GM19455 (cell line): Measurements from ENCODE around the gene RINL.

Source experiments
- ATAC-seq: cut with Tn5 transposase; IDR thresholded peaks from one replicate; pipeline ENCODE4 v1.9.1; 2021; ENCODE audit not compliant: unreplicated experiment

RINL gene

DNA sequence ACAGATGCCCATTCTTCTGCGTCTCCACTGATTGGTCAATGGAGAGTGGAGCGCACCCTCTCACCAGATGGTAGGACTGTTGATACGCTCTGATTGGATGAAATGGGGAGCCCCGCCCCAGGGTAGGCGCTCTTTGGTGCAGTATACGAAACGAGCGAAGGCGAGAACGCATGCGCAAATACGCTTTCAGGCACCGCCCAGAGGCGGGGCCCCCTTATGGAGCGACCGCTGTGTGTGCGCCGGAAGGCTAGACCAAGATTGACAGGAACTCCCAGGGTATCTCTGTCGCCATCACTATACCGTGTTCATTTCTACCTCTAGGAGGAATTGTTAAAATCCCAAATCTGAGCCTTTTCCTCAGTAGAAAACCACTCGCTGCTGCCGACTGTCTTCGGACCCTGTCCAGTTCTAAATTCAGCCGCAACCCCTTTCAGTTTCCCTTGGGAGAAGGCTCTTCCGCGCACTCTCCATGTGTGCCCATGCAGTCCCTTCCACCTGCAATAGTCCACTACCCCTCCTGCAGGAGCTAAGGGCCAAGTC lies 27.6 kb downstream of the RINL start:
- ATAC-seq: peak; percentile 70

DNA sequence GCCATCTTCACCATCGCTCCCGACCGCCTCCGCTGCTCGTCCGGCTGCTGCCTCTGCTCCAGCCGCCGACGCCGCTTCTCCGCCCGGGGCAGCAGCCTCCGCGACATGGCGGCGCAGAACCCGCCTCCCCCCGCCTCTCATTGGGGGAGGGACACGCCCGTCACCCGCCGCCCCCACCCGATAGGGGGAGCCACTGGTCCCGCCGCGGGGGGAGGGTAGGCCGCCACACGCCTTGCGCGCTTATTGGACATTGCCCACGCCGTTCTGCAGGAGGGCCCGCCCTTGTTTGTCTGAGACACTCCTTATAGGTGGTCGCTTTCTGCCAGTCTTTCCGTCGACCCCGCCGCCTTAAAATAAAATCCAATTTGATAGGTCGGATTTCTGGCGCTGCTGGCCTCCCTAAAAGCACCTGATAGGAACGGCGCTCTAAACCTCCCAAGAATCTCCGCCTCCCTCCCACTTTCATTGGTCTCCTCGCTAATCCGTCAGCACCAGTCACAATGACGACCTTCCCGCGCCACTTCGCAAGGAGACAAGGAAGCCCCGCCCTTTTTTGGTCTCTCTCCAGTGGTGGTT lies 28.1 kb downstream of the RINL start, which contains the start of gene HNRNPL:
Gene HNRNPL (minus strand): TSS at position 127 of the 576 bp plus-strand sequence. CDS start 20 bp downstream, at position 107.
- peak; percentile 56 for ATAC-seq

DNA sequence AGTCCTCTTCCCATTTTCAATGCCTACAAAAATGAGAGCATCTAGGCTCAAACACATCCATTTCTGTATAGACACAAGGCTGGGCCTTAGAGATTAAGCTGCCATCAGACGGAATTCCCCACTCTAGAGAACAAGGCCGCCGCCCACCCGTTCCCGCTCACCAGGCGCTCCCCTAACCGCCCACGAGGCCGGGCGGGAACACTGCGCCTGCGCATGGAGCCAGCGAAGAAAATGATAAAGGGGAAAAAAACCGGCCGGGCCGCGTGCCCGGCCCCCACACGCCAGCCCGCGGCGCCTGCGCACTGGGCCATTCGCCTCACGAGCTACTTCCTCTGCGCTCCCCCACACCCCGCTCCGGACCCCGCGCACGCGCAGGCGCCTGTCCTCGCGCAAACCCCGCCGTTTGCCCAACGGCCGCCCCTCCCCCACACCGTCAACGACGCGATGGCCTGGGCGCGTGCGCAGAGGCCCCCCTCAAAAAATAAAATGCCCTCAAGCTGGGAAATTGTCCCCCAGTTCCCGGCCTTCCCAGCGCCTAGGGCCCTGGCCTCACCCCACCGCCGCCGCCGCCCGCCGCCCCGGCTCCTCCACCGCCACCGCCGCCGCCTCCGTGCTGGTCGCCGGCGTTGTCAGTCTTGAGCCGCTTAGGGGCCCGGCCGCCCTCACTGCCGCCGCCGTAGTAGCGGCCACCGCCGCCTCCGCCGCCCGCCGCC lies 28.8 kb downstream of the RINL start:
- ATAC-seq: peak; percentile 25

DNA sequence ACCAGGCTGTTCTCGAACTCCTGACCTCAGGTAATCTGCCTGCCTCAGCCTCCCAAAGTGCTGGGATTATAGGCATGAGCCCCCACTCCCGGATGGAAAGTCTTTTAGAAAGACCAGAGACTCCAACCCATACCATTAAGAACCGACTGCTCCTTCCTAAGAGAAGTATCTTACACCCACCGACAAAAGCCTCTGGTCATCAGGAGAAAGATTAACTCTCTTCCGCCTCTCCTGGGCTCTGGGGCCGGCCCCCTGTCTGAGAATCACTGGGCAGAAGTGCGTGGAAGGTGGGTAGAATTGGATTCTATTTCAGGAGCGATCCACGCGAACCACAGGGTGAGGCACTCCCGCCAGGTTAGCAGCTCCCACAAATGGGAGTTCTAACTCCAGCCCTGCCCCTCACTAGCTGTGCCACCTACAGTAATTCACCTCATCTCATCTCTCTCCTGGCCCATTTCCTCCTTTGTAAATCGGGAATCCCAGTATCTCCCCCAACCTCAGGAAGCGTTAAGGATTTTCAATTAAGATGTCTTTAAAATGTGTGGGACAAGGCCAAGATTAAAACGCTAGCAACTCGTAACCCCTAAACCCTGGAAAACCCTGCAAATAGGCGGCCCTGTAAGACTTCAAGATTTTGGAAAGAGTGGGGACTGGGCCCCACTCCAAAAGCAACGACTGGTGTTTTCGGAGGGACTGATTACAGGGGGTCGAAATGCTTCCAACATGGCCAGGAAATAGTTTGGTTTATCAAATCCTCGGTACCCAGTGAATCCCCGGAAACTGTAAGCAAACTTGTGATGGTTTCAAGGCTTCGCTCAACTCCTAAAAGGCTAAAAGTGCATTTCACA lies 29.6 kb downstream of the RINL start:
- ATAC-seq: no peak

DNA sequence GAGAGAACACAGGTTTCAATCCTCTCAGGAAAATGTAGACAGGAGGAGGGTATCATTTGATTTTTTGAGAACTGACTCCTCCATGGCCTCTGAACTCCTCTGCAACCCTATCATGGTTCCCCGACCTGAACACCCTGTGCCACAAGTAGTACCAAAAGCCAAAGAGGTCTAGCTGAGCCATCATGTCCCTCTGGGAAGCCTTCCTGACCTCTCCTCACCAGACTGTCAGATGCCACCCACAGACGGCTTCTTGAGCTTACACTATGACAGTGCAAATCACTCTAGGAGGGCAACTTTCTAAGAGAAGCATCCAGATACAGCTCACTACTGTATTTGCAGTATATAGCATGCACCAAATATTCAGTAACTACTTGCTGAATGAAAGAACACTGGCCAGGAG lies 32.0 kb downstream of the RINL start:
- no peak for ATAC-seq

DNA sequence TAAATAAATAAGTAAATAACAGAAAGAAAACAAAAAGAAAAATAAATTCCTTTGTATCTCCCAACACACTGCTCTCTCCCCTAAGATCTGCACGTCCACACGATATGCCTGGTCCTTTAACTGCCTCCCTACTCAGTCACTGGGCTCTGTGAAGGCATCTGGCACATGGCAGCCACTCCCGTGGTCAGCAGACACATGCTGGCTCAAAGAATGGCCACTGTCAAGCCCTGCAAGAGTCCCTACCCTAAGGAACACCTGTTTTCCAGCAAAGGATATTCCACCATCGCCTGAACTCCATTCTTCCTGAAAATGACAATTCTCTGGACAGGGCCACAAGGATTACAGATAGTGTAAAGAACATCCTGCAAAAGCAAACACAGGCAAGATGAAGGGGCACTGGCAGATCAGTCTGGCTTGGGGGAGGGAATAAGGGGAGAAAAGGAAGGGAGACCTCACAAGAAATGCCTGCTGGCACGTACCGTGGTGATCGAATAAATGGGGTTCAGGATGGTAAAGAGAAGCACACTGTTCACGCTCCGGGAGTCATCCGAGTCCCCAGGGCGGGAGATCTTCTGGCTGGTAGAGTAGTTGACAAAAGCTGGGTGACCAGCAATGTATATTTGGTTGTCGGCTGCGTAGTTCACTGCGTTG lies 32.6 kb downstream of the RINL start:
- ATAC-seq: no peak

DNA sequence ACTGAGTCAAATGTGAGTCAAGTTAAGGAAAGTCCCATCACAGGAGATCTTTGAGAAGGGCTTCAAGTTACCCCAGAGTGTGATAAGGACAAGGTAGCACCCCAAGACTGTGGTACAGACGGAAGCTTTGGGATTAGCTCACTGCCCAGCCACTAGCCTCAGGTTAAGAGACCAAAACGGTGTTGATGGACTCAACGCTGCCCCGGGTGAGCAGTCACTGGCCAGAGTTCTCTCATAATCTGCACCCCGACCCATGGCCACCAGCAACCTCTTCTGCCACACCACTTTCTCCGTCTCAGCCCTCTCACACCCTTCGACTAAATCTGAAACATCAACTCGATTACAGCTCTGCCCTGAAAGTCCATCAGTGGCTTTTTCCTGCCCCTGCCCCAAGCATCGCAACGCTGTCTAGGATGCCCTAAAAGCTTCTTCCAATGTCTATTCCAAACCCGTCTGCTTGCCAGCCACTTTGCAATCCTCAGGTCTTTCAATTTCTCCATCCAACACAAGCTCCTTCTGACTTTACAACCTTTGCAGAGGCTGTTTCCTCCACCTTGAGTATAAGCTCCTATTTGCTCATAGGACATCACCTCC lies 33.9 kb downstream of the RINL start:
- no peak for ATAC-seq

DNA sequence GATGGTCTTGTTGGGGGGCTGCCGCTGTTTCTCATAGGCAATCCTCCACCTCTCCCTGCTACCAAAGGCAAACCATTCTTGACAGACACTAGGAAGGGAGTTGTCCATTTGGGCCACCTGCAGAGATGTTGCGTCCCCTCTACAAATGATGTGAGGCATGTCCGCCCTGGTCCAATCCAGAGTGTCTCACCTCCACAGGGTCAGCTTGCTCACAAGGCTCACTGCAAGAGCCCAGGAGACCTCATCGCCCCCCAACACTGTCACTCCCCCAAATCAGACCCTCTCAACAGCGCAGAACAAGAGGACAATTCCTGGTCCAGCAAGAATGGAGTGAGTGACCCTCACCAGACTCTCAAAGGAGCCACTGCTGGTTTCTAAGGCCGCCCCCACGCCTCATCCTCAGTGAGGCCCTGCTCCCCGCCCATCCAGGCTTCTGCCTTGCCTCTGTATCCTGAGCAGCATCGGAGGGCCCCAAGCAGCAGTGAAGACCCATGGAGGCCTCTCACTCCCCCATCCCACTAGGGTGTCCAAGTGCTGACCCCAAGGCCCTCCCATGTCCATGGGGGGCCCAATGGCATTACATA lies 34.8 kb downstream of the RINL start:
- ATAC-seq: no peak

DNA sequence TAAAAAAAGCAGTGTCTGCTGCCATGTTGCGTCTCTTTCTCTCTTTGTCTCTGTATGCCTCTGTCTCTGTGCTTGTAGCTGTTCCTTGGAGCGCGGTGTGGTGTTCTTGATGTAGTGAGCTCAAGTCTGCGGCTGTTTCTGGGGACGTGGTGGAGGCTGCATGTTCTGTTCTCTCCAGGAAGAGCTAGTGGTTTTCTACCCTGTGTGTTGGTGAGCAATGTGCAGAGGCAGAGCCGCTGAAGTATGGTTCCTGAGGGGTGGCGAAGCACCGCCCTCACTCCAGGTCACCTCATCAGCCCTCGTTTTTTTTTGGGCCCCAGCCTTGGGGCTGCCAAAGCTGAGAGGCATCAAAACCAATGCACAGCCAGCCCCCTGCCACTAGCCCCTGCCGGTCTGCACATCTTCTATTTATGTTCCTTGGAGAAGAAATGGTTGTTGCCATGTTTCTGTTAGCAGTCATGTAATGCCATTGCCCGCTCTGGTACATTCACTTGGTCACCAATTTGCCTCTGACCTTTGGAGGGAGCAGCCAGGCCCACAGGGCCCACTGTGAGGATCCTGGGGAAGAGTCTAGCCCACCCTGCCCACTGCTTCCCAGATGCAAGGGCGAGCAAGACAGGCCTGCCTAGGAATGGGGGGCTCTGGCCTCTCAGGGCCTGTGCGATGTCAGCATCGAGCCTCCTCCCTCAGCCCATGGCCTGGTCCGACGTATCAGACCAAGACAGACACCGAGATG lies 35.5 kb downstream of the RINL start:
- no peak for ATAC-seq

DNA sequence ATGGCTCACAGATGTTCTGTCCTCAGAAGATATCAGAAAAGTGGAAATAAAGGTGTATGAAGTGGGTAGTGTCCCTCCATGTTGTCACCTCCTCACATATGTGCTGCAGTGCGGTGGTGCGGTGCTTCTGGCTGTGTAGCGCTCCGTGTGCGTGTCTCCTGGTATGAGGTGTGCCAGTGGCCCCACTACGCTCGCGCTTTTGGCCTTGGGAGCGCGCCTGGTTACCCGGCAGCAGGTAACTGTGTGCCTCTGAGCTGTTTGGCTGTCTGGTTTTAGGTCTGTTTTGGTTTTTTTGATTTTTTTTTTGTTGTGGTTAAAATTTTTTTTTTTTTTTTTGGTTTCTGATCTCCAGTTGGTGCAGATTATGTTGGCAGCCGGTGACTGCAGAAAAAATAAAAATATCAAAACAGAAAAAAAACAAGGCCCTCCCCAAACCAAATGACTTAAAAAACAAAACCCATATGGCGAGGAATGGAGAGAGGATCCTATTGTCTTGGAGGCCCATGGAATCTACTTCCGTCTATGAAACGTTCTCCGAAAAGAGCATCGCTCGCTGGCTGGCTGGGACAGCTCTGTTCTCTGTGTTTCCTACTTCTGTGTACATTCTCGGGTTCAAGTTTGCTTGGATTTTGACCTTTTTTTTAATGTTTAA lies 36.2 kb downstream of the RINL start:
- no peak for ATAC-seq

DNA sequence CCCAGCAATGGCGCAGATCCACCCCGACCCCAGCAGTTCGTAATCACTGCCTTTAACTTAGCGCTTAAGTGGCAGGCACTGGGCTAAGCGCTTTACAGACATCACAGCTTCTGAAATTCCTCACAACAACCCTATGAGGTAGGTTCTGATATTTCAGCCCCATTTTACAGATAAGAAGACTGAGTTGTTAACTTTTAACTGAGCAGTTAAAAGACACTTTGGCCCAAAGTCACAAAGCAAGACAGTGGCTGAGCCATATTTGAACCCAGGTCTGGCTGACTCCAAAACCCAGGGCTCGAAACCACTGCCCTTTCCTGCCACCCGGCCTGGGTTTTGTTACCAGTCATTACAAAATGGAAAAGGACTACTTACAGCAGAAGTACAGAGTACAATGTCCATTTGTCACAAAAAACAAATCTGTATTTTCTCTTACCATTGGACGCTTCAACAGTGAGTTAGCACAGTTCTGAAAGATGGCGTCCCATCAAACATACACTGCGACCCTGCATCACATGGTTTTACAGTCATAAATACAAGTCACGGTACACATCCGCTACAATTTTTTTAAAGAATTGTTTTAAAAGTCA lies 36.8 kb downstream of the RINL start:
- no peak for ATAC-seq

DNA sequence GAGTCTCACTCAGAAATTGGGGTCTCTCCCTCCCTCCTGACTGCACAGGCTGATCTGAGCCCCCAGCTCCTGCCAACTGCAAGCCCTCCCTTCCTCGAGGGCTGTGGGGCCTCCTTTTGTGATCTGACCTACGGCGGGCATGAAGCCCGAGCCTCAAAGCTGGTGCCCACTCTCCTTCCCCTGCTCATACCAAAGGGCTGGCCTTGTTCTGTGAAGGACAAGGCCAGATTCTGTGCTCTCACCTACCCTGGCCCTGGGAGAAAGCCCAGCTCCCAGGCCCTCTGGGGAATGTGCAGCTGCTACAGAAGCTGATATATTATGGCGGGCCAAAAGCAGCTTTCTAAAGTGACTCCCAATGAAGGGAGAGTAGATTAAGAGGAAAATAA lies 37.5 kb downstream of the RINL start:
- ATAC-seq: no peak

DNA sequence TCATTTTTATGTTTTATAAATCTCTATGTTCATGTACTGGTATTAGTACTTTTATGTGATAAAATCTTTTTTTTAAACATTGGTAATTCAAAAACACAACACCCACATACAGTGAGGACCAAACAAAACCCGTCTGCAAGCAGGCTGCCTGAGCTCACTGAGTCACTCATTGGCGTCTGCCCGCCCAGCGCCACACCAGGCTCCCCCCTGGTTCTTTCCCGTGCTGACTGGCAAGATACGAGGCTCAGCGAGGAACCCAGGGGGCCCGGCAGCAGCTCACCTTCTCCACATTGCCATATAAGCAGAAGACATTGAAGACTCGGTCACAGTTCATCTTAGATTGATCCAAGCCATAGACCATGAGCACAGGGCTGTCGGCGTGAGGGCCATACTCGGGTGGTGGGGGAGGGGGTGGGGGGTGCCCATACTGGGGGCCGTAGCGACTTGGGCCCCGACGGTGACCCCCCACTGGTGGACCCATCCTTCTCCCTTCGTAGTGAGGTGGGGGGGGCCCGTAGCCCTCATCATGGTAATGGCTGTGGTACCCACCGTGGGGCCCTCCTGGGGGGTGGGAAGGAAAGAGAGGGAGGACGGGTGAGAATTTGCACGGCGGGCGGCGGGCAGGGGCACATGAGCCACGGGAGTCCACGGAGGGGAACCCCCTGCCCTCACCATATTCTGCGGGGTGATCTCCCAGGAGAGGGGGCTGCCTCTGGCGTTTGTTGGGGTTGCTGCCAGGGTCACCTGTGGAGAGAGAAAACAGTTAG lies 38.1 kb downstream of the RINL start:
- ATAC-seq: no peak

DNA sequence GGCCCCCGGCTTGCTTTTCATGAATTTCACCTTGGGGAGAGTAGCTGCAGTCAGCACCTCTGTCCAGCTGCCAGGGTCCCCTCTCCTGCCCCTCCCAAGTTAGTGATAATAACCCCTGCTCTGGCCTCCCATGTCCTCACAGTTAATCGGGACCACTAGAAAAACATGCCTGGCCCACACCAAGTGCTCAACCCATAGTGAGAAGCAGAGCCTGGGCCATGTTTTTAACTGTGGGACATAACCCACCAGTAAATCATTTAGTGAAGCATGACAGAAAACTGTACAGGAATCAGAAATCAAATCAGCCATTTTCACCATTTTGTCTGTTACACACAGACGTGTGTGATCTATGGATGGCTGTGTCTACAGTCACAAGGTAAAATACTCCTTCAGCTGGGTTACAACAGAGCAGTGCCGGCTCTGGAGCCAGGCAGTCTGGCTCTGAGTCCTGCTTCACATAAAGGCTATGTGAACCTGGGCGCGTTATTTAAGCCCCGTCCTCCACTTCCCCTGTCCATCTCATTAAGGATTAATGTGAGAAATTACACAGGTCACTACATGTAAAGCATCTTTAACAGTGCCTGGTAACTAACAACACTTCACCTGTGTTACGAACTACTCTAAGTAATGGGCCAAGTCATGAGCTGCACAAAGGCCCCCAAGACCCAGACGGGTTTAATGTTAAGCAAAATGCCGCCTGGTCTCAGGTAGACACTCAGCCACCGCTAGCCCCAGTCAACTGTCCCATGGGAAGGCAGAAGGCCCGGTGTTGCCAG lies 38.9 kb downstream of the RINL start:
- no peak for ATAC-seq

DNA sequence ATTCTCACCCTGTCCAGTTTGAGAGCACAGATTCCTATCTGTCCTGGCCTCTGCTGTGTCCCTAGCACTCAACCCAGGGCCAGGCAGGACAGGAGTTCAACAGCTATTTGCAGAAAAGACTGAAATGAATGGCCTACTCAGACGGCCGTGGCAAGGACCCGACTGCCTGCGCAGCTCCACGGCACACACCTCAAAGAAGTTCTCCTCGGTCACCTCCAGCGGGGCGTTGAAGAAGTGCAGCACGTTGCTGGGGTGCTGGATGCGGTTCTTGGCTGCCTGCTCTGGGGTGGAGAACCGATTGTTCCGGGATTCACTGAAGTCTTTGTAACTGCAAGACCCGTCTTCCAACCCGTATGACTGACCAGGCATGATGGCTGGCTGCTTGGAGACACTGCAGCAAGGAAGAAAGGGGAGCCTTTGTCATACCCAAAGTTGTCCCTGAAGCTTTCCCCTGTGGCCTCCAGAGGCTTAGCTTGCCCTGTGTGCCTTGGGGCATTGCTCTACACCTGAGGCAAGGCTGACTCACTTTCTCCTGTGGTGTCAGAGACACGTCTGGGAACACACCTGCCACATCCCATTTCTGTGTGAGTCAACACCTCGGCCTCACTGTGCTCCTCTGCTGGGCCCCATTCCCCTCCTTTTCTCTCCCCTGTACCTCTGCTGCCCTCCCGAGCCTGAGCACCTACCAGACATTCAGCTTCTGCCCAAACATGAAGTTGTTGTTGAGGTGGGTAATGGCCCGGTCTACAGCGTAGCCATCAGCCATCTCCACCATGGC lies 39.7 kb downstream of the RINL start:
- no peak for ATAC-seq

DNA sequence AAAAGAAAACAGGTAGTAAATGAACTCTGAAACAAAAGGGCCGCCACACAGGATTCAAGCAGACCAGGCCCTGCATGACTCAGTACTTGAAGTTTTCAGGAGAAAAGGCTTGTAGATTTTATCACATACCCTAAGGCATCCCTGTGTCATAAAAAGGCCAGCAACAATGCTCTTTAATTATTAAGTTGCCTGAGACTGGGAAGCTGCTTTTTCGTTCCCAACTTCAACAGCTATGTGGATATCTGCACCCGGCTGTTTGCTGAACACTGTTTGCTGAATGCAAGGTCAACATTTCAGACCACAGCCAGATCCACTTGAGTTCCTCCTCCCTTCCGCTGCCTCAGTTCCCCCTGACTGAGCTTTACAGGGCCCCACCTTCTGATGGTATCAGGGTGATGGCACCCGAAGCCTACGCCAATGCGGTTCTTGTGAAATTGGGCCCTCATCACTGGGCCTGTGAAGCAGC lies 40.4 kb downstream of the RINL start:
- no peak for ATAC-seq
